H1 (cell line): ENCODE data around the gene IGFL3.

ENCODE experiments used
- CEBPB ChIP-seq: IDR thresholded peaks from 2 replicates; pipeline ENCODE4 v1.6.1; 2012; ENCODE audit warnings: low read depth, low read length
- JUND ChIP-seq: IDR thresholded peaks from 2 replicates; pipeline ENCODE4 v1.6.1; 2011; ENCODE audit warnings: mild to moderate bottlenecking, improper control_type of control experiment, low read length
- POLR2A ChIP-seq, 2 experiments: IDR thresholded peaks; 1 replicate in 1 of 2; 2 replicates in 1 of 2; pipeline ENCODE4 v1.6.1; 2011; ENCODE audit warnings: low read depth in 2 of 2, low read length in 2 of 2, mild to moderate bottlenecking in 2 of 2; ENCODE audit errors: control extremely low read depth in 1 of 2
- POLR2AphosphoS5 ChIP-seq: IDR thresholded peaks from 2 replicates; pipeline ENCODE4 v1.6.1; 2011; ENCODE audit warnings: low read depth, low read length
- SP1 ChIP-seq: IDR thresholded peaks from 2 replicates; pipeline ENCODE4 v1.6.1; 2011; ENCODE audit warnings: low read depth, low read length
- TBP ChIP-seq: IDR thresholded peaks from 2 replicates; pipeline ENCODE4 v1.6.1; 2011; ENCODE audit warnings: low read depth, low read length, improper control_type of control experiment
- ZNF274 ChIP-seq: IDR thresholded peaks from 2 replicates; pipeline ENCODE4 v1.7.0; 2012; ENCODE audit warnings: low read length, borderline replicate concordance; ENCODE audit errors: extremely low read depth
- TF ChIP-seq, protein P1 (sequence below), 3 experiments: IDR thresholded peaks; 1 replicate in 2 of 3; 2 replicates in 1 of 3; pipeline versions ENCODE4 v1.5.1 to v1.6.1; 2011; ENCODE audit warnings: low read length in 3 of 3, mild to moderate bottlenecking in 3 of 3, inconsistent platforms in 2 of 3, low read depth in 1 of 3, moderate library complexity in 1 of 3; ENCODE audit not compliant: insufficient read depth in 1 of 3; ENCODE audit errors: control extremely low read depth in 1 of 3
- TF ChIP-seq, protein P2 (sequence below): IDR thresholded peaks from 2 replicates; pipeline ENCODE4 v1.6.1; 2012; ENCODE audit warnings: inconsistent platforms

DNA sequence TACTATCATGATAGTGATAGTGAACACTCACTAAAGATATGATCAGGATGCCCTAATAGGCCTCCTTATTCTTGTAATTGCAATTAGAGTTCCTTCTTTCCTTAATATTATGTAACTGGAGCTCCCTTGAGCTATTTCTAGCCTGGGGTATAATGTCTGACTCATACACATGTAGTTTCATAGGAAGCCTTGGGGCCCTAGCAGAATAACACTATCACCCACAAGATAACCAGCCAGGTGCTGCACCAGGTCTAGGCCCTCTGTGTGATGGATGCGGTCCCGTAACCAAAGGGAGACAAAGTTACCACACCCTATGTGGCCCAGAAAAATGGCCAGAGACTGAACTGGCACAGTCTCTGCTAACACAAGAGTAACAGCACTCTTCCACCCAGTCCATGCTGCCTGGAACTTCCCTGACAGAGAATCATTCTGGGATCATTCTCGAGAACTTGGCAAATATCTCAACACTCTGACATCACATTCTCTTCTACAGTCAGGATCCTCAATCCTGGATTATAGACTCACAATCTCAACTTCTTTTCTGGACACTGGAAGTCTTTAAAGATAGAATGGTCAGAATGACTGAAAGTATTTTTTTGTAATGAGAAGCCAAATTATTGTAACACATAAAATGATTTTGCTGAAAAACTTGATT, 51.1 kb downstream of the IGFL3 start:
- TF ChIP-seq, protein P1, sequence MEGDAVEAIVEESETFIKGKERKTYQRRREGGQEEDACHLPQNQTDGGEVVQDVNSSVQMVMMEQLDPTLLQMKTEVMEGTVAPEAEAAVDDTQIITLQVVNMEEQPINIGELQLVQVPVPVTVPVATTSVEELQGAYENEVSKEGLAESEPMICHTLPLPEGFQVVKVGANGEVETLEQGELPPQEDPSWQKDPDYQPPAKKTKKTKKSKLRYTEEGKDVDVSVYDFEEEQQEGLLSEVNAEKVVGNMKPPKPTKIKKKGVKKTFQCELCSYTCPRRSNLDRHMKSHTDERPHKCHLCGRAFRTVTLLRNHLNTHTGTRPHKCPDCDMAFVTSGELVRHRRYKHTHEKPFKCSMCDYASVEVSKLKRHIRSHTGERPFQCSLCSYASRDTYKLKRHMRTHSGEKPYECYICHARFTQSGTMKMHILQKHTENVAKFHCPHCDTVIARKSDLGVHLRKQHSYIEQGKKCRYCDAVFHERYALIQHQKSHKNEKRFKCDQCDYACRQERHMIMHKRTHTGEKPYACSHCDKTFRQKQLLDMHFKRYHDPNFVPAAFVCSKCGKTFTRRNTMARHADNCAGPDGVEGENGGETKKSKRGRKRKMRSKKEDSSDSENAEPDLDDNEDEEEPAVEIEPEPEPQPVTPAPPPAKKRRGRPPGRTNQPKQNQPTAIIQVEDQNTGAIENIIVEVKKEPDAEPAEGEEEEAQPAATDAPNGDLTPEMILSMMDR (IDR thresholded peaks at IDR 0.05; ENCODE audit: control extremely low read depth in 1 of 3, insufficient read depth in 1 of 3, low read depth in 1 of 3, low read length in 3 of 3) = no peak
- no peak for TF ChIP-seq POLR2A (IDR thresholded peaks at IDR 0.05; ENCODE audit: control extremely low read depth in 1 of 2, low read depth in 2 of 2, low read length in 2 of 2)
- TF ChIP-seq POLR2AphosphoS5 = no peak
- no peak for TF ChIP-seq SP1
- no peak for TF ChIP-seq TBP
- TF ChIP-seq JUND = no peak
- TF ChIP-seq CEBPB = no peak
- TF ChIP-seq, protein P2, sequence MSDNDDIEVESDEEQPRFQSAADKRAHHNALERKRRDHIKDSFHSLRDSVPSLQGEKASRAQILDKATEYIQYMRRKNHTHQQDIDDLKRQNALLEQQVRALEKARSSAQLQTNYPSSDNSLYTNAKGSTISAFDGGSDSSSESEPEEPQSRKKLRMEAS = no peak
- no peak for TF ChIP-seq ZNF274
